A549 (cell line): Measurements from ENCODE around the gene RASL10A. TPM values are rescaled to one million over a fixed set of nuclear protein-coding genes. Genes with fewer than 3 reads are reported as not detected.

Source experiments
- ATAC-seq, 2 experiments: fragments of 200-7000 bp in 1 of 2; fragments of >200 bp in 1 of 2; cut with Nextera tagmentation in 1 of 2; cut with Tn5 transposase in 1 of 2; 3 replicates each; pipeline versions ENCODE4 v1.8.0 to v1.9.1; 2018 to 2020; ENCODE audit warnings: mild to moderate bottlenecking in 1 of 2, moderate library complexity in 1 of 2
- CTCF ChIA-PET: fragments of 300-600 bp; sonication (Branson Sonifier 250); formaldehyde crosslinking; extraction: SDS; loops from one replicate; lab custom pipeline; 2021; ENCODE audit warnings: antibody characterized with exemption, inconsistent platforms; lab: Yijun Ruan, JAX
- POLR2A ChIA-PET: fragments of 350-600 bp; formaldehyde crosslinking; extraction: SDS; loops from one replicate; lab custom pipeline; 2021; ENCODE audit warnings: antibody characterized with exemption, inconsistent platforms; lab: Yijun Ruan, JAX
- DNase-seq, 2 experiments: peaks; one replicate each; pipeline versions ENCODE4 v3.0.0 to v3.0.0-alpha.2; 2011 to 2016; ENCODE audit warnings: low read depth in 1 of 2, low spot score in 1 of 2
- FAIRE-seq: peaks from 2 replicates; lab custom pipeline; 2011; peaks lifted over from hg19 to GRCh38; lab: Jason Lieb, UNC
- H3K27ac ChIP-seq, 2 experiments: fragments of >200 bp; sonication (Bioruptor Twin); formaldehyde crosslinking; 3 replicates each; pipeline ENCODE4 v1.5.1; 2016 to 2017
- H3K4me1 ChIP-seq: fragments of >200 bp; sonication (Bioruptor Twin); formaldehyde crosslinking; 3 replicates; pipeline ENCODE4 v1.6.1; 2016
- H3K4me2 ChIP-seq: fragments of >200 bp; sonication (Bioruptor Twin); formaldehyde crosslinking; 3 replicates; pipeline ENCODE4 v1.6.1; 2016
- H3K4me3 ChIP-seq: fragments of >200 bp; sonication (Bioruptor Twin); formaldehyde crosslinking; 3 replicates; pipeline ENCODE4 v1.5.1; 2016
- H3K9me3 ChIP-seq: fragments of >200 bp; sonication (Bioruptor Twin); formaldehyde crosslinking; 3 replicates; pipeline ENCODE4 v1.6.1; 2016
- ATOH8 ChIP-seq: fragments of 250-450 bp; sonication (Bioruptor Pico); IDR thresholded peaks from 2 replicates; pipeline ENCODE4 v1.5.0; 2020; ENCODE audit warnings: low read depth, mild to moderate bottlenecking, moderate library complexity
- CHD4 ChIP-seq: fragments of 200-600 bp; sonication (generic); IDR thresholded peaks from 2 replicates; pipeline ENCODE4 v1.6.1; 2016; ENCODE audit warnings: antibody characterized with exemption, mild to moderate bottlenecking, borderline replicate concordance
- CTCF ChIP-seq: fragments of >200 bp; sonication (Bioruptor Twin); formaldehyde crosslinking; IDR thresholded peaks from 3 replicates; pipeline ENCODE4 v1.5.1; 2016
- E2F6 ChIP-seq: IDR thresholded peaks from 2 replicates; pipeline ENCODE4 v1.6.1; 2012; ENCODE audit warnings: low read depth, borderline replicate concordance
- ELK1 ChIP-seq: fragments of 150-350 bp; IDR thresholded peaks from 2 replicates; pipeline ENCODE4 v1.6.1; 2014; ENCODE audit warnings: low read depth, mild to moderate bottlenecking, low read length
- ESRRA ChIP-seq: fragments of 150-350 bp; IDR thresholded peaks from 2 replicates; pipeline ENCODE4 v1.6.1; 2014; ENCODE audit warnings: mild to moderate bottlenecking, low read length, borderline replicate concordance
- FOSB ChIP-seq: fragments of 250-450 bp; sonication (Bioruptor Pico); IDR thresholded peaks from 2 replicates; pipeline ENCODE4 v1.5.0; 2020; ENCODE audit warnings: mild to moderate bottlenecking, moderate library complexity
- FOXS1 ChIP-seq: fragments of 250-450 bp; sonication (Bioruptor Pico); IDR thresholded peaks from 2 replicates; pipeline ENCODE4 v1.5.0; 2020; ENCODE audit warnings: mild to moderate bottlenecking, moderate library complexity
- GATA3 ChIP-seq: IDR thresholded peaks from 2 replicates; pipeline ENCODE4 v1.6.1; 2012; ENCODE audit warnings: borderline replicate concordance
- HES2 ChIP-seq: fragments of >200 bp; sonication (Bioruptor Twin); formaldehyde crosslinking; IDR thresholded peaks from 2 replicates; pipeline ENCODE4 v1.6.1; 2016
- HOXB13 ChIP-seq: fragments of 250-450 bp; sonication (Bioruptor Pico); IDR thresholded peaks from 2 replicates; pipeline ENCODE4 v1.5.0; 2020; ENCODE audit warnings: low read depth, mild to moderate bottlenecking, moderate library complexity
- KDM1A ChIP-seq: fragments of 200-600 bp; sonication (generic); IDR thresholded peaks from 2 replicates; pipeline ENCODE4 v1.6.1; 2016; ENCODE audit warnings: low read depth, mild to moderate bottlenecking
- MAFK ChIP-seq: fragments of 450-650 bp; IDR thresholded peaks from 2 replicates; pipeline ENCODE4 v1.6.1; 2014; ENCODE audit not compliant: partially characterized antibody
- MAX ChIP-seq: IDR thresholded peaks from 2 replicates; pipeline ENCODE4 v1.6.1; 2012
- MYC ChIP-seq: IDR thresholded peaks from 2 replicates; pipeline ENCODE4 v1.6.1; 2012; ENCODE audit warnings: mild to moderate bottlenecking, inconsistent platforms, low read length, improper control_type of control experiment, borderline replicate concordance
- REST ChIP-seq: fragments of 200-600 bp; sonication (generic); IDR thresholded peaks from 2 replicates; pipeline ENCODE4 v1.6.1; 2016; ENCODE audit warnings: antibody characterized with exemption, mild to moderate bottlenecking, moderate library complexity
- TFCP2L1 ChIP-seq: fragments of 250-450 bp; sonication (Bioruptor Pico); IDR thresholded peaks from 2 replicates; pipeline ENCODE4 v1.5.0; 2021; ENCODE audit warnings: mild to moderate bottlenecking
- ZFP36 ChIP-seq: fragments of 450-650 bp; IDR thresholded peaks from 2 replicates; pipeline ENCODE4 v1.6.1; 2014; ENCODE audit warnings: borderline replicate concordance; ENCODE audit not compliant: partially characterized antibody
- WGBS: methylation state at CpG from one replicate; pipeline ENCODE4 v1.1.6; 2017; ENCODE audit errors: missing lambda C conversion rate; 5-methylcytosine and 5-hydroxymethylcytosine counted together
- polyA plus RNA-seq, 4 experiments: library from polyadenylated mRNA; depleted of rRNA in 3 of 4; stranded (reverse); fragments of >200 nt; fragmentation: RNase III in 1 of 4; extraction: RNeasy Plus Mini Kit Qiagen cat#74134 plus additional on column Dnase treatment in 1 of 4; gene quantifications; 2 replicates in 3 of 4; 3 replicates in 1 of 4; pipeline ENCODE4 v1.2.3, GENCODE V29; 2011 to 2017

RASL10A gene
- polyA plus RNA-seq, 2 of the 4 experiments (the other 2 are of a cell fraction), result 0.08 to 0.25 TPM

- CTCF ChIA-PET, result interaction anchor here (0.6 to 1.9 kb wide), 3 partner anchors 10 to 43 kb away, joined by 3 to 5 read pairs (median 4); no protein-coding TSS in a partner anchor
- no peak for DNase-seq
- Histone ChIP-seq H3K4me1 (peaks cover 12% of the 10 kb centered on the region), H3K27ac (no peak overlapping the region), H3K4me2 (no peak overlapping the region), H3K9me3 (no peaks in the 10 kb centered on the region), H3K4me3 (no peak overlapping the region)
- FAIRE-seq, result no peak
- no peak for ATAC-seq
- WGBS, result 80% methylated on average over 16 of the region's 18 CpGs
- TF ChIP-seq MAX (no peak), FOXS1 (no peak), KDM1A (no peak), HES2 (no peak), REST (no peak), ELK1 (no peak), CHD4 (no peak), HOXB13 (CRISPR knock-in tag) (no peak), ZFP36 (no peak), TFCP2L1 (CRISPR knock-in tag) (no peak), E2F6 (no peak), GATA3 (no peak), MYC (no peak), ATOH8 (CRISPR knock-in tag) (no peak), FOSB (no peak), CTCF (no peak), MAFK (no peak), ESRRA (no peak)
- POLR2A ChIA-PET, result no interaction called here
Observed at GRCh38 chr22:29316141-29316828, 788 bp upstream of the RASL10A start.
